B cell (primary cell): Measurements from ENCODE around the gene THSD7B. TPM values are rescaled to one million over a fixed set of nuclear protein-coding genes. Genes with fewer than 3 reads are reported as not detected.

Experiments
- ATAC-seq: fragments of 200-7000 bp; cut with Tn5 transposase; one replicate; pipeline ENCODE4 v1.10.0; 2021; ENCODE audit warnings: low read depth, mild to moderate bottlenecking, moderate number of reproducible peaks, moderate library complexity
- CTCF ChIA-PET: fragments of 350-600 bp; sonication (Branson Sonifier 250); formaldehyde crosslinking; loops from one replicate; lab custom pipeline; 2021; ENCODE audit warnings: antibody characterized with exemption, inconsistent platforms; lab: Charles Lee
- POLR2A ChIA-PET: fragments of 350-600 bp; sonication (Branson Sonifier 250); formaldehyde crosslinking; loops from one replicate; lab custom pipeline; 2021; ENCODE audit warnings: antibody characterized with exemption; lab: Charles Lee
- DNase-seq: peaks from one replicate; pipeline ENCODE4 v3.0.0; 2013
- H2AFZ ChIP-seq: 2 replicates; pipeline ENCODE4 v1.6.1; 2012; ENCODE audit warnings: mild to moderate bottlenecking, low read depth, low read length; ENCODE audit not compliant: insufficient read depth, poor library complexity, severe bottlenecking
- H3K27ac ChIP-seq, 2 donors: 1 replicate in 1 of 2; 2 replicates in 1 of 2; pipeline ENCODE4 v1.5.1; 2012 to 2013; ENCODE audit warnings: low read length in 2 of 2, mild to moderate bottlenecking in 2 of 2, moderate library complexity in 1 of 2
- H3K27me3 ChIP-seq, 4 experiments: fragments of 200-600 bp in 1 of 4; sonication (generic) in 1 of 4; replicated peaks in 1 of 4; 1 replicate in 2 of 4; 2 replicates in 2 of 4; pipeline versions ENCODE4 v1.6.1 to v1.7.0; 2013 to 2016; ENCODE audit warnings: low read length in 3 of 4, mild to moderate bottlenecking in 2 of 4, mixed read lengths in 1 of 4, moderate library complexity in 1 of 4; ENCODE audit not compliant: insufficient read depth in 4 of 4, control insufficient read depth in 3 of 4; ENCODE audit errors: control extremely low read depth in 1 of 4
- H3K36me3 ChIP-seq, 2 experiments: replicated peaks in 1 of 2; 1 replicate in 1 of 2; 2 replicates in 1 of 2; pipeline versions ENCODE4 v1.6.1 to v1.7.1; 2013; ENCODE audit warnings: low read length in 1 of 2; ENCODE audit not compliant: insufficient read depth in 2 of 2, control insufficient read depth in 1 of 2; ENCODE audit errors: control extremely low read depth in 1 of 2, extremely low read depth in 1 of 2
- H3K4me1 ChIP-seq, 2 donors: fragments of 200-600 bp in 1 of 2; sonication (generic) in 1 of 2; 1 replicate in 1 of 2; 2 replicates in 1 of 2; pipeline versions ENCODE4 v1.5.1 to v1.6.1; 2013 to 2017; ENCODE audit warnings: low read length in 2 of 2; ENCODE audit not compliant: control insufficient read depth in 2 of 2, insufficient read depth in 2 of 2
- H3K4me2 ChIP-seq: replicated peaks from 2 replicates; pipeline ENCODE3; 2012; ENCODE audit warnings: mild to moderate bottlenecking, low read depth, low read length; ENCODE audit not compliant: poor library complexity, severe bottlenecking
- H3K4me3 ChIP-seq, 5 experiments: fragments of 200-600 bp in 1 of 5; sonication (generic) in 1 of 5; 1 replicate in 3 of 5; 2 replicates in 2 of 5; pipeline versions ENCODE4 v1.5.1 to v1.7.0; 2011 to 2016; ENCODE audit warnings: low read length in 4 of 5, mild to moderate bottlenecking in 4 of 5, low read depth in 2 of 5, control low read depth in 1 of 5, moderate library complexity in 1 of 5; ENCODE audit not compliant: insufficient read depth in 1 of 5; ENCODE audit errors: control extremely low read depth in 1 of 5, extremely low read depth in 1 of 5
- H3K79me2 ChIP-seq: fragments of 200-600 bp; sonication (generic); one replicate; pipeline ENCODE4 v1.6.0; 2016; ENCODE audit warnings: low read length; ENCODE audit not compliant: control insufficient read depth, insufficient read depth
- H3K9ac ChIP-seq: fragments of 200-600 bp; sonication (generic); 2 replicates; pipeline ENCODE4 v1.6.1; 2017; ENCODE audit warnings: mild to moderate bottlenecking, low read length, moderate library complexity
- H3K9me3 ChIP-seq, 3 donors: one replicate each; pipeline versions ENCODE4 v1.6.1 to v1.7.1; 2013; ENCODE audit warnings: low read length in 2 of 3; ENCODE audit not compliant: control insufficient read depth in 2 of 3, insufficient read depth in 1 of 3; ENCODE audit errors: control extremely low read depth in 1 of 3
- H4K20me1 ChIP-seq: 2 replicates; pipeline ENCODE4 v1.6.0; 2012; ENCODE audit warnings: mild to moderate bottlenecking, low read length; ENCODE audit not compliant: insufficient read depth, control insufficient read depth, poor library complexity, severe bottlenecking
- H3K27ac Mint-ChIP-seq: one replicate; pipeline ENCODE4 v1.8.0; 2021; ENCODE audit warnings: mixed read lengths
- H3K27me3 Mint-ChIP-seq: one replicate; pipeline ENCODE4 v1.8.0; 2021; ENCODE audit warnings: mixed read lengths
- H3K4me1 Mint-ChIP-seq: one replicate; pipeline ENCODE4 v1.8.0; 2021; ENCODE audit warnings: mixed read lengths
- H3K4me3 Mint-ChIP-seq: one replicate; pipeline ENCODE4 v1.8.0; 2021; ENCODE audit warnings: mixed read lengths
- H3K9me3 Mint-ChIP-seq: one replicate; pipeline ENCODE4 v1.8.0; 2022; ENCODE audit warnings: mixed read lengths; ENCODE audit not compliant: insufficient read depth
- CTCF ChIP-seq: fragments of 200-600 bp; IDR thresholded peaks from one replicate; pipeline ENCODE4 v1.8.0; 2022; ENCODE audit warnings: antibody characterized with exemption, mild to moderate bottlenecking
- EZH2 ChIP-seq: IDR thresholded peaks from 2 replicates; pipeline ENCODE4 v1.6.1; 2012; ENCODE audit warnings: borderline replicate concordance, low read depth, mild to moderate bottlenecking, moderate library complexity, low read length; ENCODE audit not compliant: insufficient read depth, poor library complexity, severe bottlenecking
- WGBS: methylation state at CpG from one replicate; pipeline ENCODE4 v1.1.5; 2013; ENCODE audit warnings: missing lambda C conversion rate; ENCODE audit not compliant: insufficient coverage; 5-methylcytosine and 5-hydroxymethylcytosine counted together
- intact Hi-C: fragments of 100-400 bp; cut with micrococcal nuclease; formaldehyde crosslinking; loops from one replicate; pipeline ENCODE4 v1.10.0; 2022
- polyA plus RNA-seq: library from polyadenylated mRNA; depleted of rRNA; stranded (reverse); fragments of >200 nt; gene quantifications from 2 replicates; pipeline ENCODE4 v1.2.3, GENCODE V29; 2012
- total RNA-seq, 2 donors: library from RNA; stranded (reverse); fragments of 120-200 nt in 1 of 2; gene quantifications; 1 replicate in 1 of 2; 2 replicates in 1 of 2; pipeline versions ENCODE4 v1.2.3 to v1.2.4, GENCODE V29; 2013 to 2022

THSD7B gene
- total and polyA plus RNA-seq, 2 donors (not counting 1 experiment from before 2014, with no cell fraction given): 0.76 TPM; not detected in 1

DNA sequence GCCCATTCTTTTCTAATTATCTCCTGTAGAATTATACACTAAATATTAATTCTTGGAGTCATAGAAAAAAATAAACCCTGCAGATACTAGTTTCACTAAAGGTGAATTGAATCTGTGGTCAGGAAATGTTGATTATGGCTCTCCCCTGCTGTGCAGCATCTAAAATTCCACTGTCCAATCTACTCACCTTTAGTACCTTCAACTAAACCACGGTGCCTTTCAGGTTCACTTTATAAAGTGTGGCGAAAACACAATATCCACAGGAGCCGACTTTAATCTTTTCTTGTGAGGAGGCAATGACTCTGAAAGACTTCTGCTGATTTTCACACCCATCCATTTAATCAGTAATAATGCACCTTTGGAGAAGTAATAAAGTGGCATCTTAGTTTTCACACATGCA lies 402.3 kb downstream of the THSD7B start:
- no peak for ATAC-seq
- Mint-ChIP-seq H3K27me3 (no peaks in the 10 kb centered on the region), H3K27ac (no peak overlapping the region), H3K9me3 (peaks cover 5% of the 10 kb centered on the region), H3K4me1 (no peaks in the 10 kb centered on the region), H3K4me3 (no peak overlapping the region)
- ChIA-PET CTCF (no interaction called here), POLR2A (no interaction called here)
- Histone ChIP-seq H3K27ac (no peak overlapping the region), H3K27me3 (no peaks in the 10 kb centered on the region), H3K36me3 (no peaks in the 10 kb centered on the region), H3K4me1 (no peaks in the 10 kb centered on the region), H2AFZ (no peak overlapping the region), H3K9me3 (peaks cover 0 to 1% (median 0%) of the 10 kb centered on the region in 3 donors), H3K79me2 (no peaks in the 10 kb centered on the region), H3K9ac (no peak overlapping the region), H3K4me3 (no peak overlapping the region), H4K20me1 (no peaks in the 10 kb centered on the region), H3K4me2 (no peak overlapping the region)
- WGBS: no CpG with 5 or more reads among the region's 3 CpGs
- DNase-seq: no peak
- TF ChIP-seq EZH2: no peak
- intact Hi-C loops: no loop called here

DNA sequence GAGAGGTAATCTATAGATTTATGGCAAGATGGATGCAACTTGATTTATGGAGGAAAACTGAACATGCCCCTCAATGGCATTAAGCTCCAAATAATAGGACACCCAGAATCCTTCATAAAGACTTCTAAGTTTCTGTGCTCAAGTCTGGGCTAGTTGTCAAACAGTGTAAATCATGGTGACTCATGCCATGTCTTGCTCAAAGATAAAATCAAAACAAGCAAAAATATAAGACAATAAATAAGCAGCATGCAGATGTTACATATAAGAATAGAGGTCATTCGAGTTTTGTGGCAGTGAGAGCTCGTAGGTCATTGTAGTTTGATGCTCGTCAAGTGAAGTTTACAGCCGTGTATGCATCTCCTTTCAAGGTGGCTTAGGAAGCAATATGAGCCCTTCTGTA lies 403.2 kb downstream of the THSD7B start:
- Mint-ChIP-seq H3K27ac (no peak overlapping the region), H3K4me1 (no peaks in the 10 kb centered on the region), H3K9me3 (peaks cover 5% of the 10 kb centered on the region), H3K27me3 (no peaks in the 10 kb centered on the region), H3K4me3 (no peak overlapping the region)
- ATAC-seq: no peak
- H3K79me2 ChIP-seq: no peaks in the 10 kb centered on the region
- WGBS: 74% methylated on average over 4 of the region's 4 CpGs
- no peak overlapping the region for H3K9ac ChIP-seq
- TF ChIP-seq CTCF (no peak), EZH2 (no peak)
- no peaks in the 10 kb centered on the region for H3K4me1 ChIP-seq
- intact Hi-C loops: no loop called here
- no peaks in the 10 kb centered on the region for H3K9me3 ChIP-seq
- H3K4me2 ChIP-seq: no peak overlapping the region
- no peaks in the 10 kb centered on the region for H3K27me3 ChIP-seq
- H3K4me3 ChIP-seq: no peak overlapping the region
- H4K20me1 ChIP-seq: no peaks in the 10 kb centered on the region
- no peak overlapping the region for H2AFZ ChIP-seq
- H3K36me3 ChIP-seq: no peaks in the 10 kb centered on the region
- DNase-seq: no peak
- ChIA-PET CTCF (no interaction called here), POLR2A (no interaction called here)
- H3K27ac ChIP-seq: no peak overlapping the region
